ENCODE measurements around the gene IL1RAPL2.

Gene IL1RAPL2

DNA sequence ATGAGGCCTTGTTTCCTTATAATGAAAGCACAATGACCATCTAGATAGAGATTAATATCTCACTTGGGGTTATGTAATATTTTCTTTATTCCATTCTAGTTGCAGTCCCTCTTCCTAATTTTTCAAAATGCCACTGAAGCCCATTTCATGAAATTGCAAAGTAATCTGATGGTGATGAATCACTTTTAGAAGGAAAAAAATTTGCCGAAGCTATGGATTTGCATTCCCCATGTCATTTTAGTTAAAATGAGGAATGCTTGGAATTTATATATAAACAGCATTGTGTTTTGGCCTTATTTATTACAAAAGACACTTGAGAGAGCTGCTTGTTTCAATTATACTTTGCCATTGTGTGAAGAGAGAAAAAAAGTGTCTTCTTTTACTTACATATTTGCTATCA, 896.2 kb downstream of the IL1RAPL2 start:
- Histone ChIP-seq H3K4me1 (ENCODE audit: control insufficient read depth, insufficient read depth, low read length) (no peaks in the 10 kb centered on the region), H3K9ac (ENCODE audit: low read length) (no peak overlapping the region), H3K36me3 (ENCODE audit: control insufficient read depth, insufficient read depth, low read length) (no peaks in the 10 kb centered on the region), H3K4me3 (ENCODE audit: low read length) (no peak overlapping the region), H3K27me3 (ENCODE audit: control insufficient read depth, insufficient read depth, low read length) (no peaks in the 10 kb centered on the region), H3K9me3 (ENCODE audit: control insufficient read depth, low read length) (no peaks in the 10 kb centered on the region)

DNA sequence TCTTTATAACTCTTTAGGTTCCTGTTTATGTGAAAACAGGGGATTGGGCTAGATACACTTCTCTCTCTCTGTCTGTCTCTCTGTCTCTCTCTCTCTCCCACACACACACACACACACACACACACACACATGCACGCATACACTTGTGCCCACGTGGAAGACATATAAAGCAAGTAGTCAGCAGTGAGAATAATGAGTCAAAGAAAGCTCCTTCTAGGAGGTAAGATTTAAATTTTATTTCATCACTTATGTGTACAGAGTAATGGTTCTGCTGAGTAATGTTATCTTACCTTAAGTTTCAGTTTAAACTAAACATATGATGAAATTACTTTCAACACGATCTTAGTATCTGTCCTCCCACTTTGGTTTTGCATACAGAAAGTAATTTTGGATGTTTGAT, 897.5 kb downstream of the IL1RAPL2 start:
- no peaks in the 10 kb centered on the region for H3K36me3 ChIP-seq (ENCODE audit: control insufficient read depth, insufficient read depth, low read length)
- H3K4me3 ChIP-seq (ENCODE audit: low read length), result no peak overlapping the region
- no peaks in the 10 kb centered on the region for H3K27me3 ChIP-seq (ENCODE audit: control insufficient read depth, insufficient read depth, low read length)

DNA sequence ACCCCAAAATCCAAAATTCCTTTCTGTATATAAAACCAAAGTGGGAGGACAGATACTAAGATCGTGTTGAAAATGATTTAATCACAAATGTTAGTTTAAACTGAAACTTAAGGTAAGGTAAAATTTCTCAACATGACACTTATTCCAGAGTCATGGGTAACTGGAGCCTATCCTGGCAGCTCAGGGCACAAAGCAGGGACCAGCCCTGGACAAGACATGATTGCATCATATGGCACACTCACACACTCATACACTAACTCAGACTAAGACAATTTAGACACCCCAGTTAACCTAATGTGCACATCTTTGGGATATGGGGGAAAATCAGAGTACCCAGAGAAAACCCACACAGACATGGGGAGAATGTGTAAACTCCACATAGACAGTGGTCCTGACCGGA, 898.6 kb downstream of the IL1RAPL2 start:
- Histone ChIP-seq H3K9ac (ENCODE audit: low read length) (no peak overlapping the region), H3K36me3 (ENCODE audit: control insufficient read depth, insufficient read depth, low read length) (no peaks in the 10 kb centered on the region), H3K27me3 (ENCODE audit: control insufficient read depth, insufficient read depth, low read length) (no peaks in the 10 kb centered on the region), H3K4me3 (ENCODE audit: low read length) (no peak overlapping the region), H3K9me3 (ENCODE audit: control insufficient read depth, low read length) (no peaks in the 10 kb centered on the region), H3K4me1 (ENCODE audit: control insufficient read depth, insufficient read depth, low read length) (no peaks in the 10 kb centered on the region)

More for the DNA sequence above, 897.5 kb downstream of the IL1RAPL2 start:
- Histone ChIP-seq H3K9me3 (ENCODE audit: control insufficient read depth, low read length) (no peaks in the 10 kb centered on the region), H3K4me1 (ENCODE audit: control insufficient read depth, insufficient read depth, low read length) (no peaks in the 10 kb centered on the region), H3K9ac (ENCODE audit: low read length) (no peak overlapping the region)

- H3K36me3 ChIP-seq (ENCODE audit: control insufficient read depth, insufficient read depth, low read length), result no peaks in the 10 kb centered on the region
- H3K9me3 ChIP-seq (ENCODE audit: control insufficient read depth, low read length), result no peaks in the 10 kb centered on the region
- H3K4me1 ChIP-seq (ENCODE audit: control insufficient read depth, insufficient read depth, low read length), result no peaks in the 10 kb centered on the region
- no peak overlapping the region for H3K4me3 ChIP-seq (ENCODE audit: low read length)
- no peaks in the 10 kb centered on the region for H3K27me3 ChIP-seq (ENCODE audit: control insufficient read depth, insufficient read depth, low read length)
- no peak overlapping the region for H3K9ac ChIP-seq (ENCODE audit: low read length)
These were observed 902.7 kb downstream of the IL1RAPL2 start for GRCh38 chrX:105468741-105469140.

- no peaks in the 10 kb centered on the region for H3K9me3 ChIP-seq (ENCODE audit: control insufficient read depth, low read length)
- H3K36me3 ChIP-seq (ENCODE audit: control insufficient read depth, insufficient read depth, low read length), result no peaks in the 10 kb centered on the region
- H3K27me3 ChIP-seq (ENCODE audit: control insufficient read depth, insufficient read depth, low read length), result no peaks in the 10 kb centered on the region
- no peak overlapping the region for H3K4me3 ChIP-seq (ENCODE audit: low read length)
- H3K9ac ChIP-seq (ENCODE audit: low read length), result no peak overlapping the region
- H3K4me1 ChIP-seq (ENCODE audit: control insufficient read depth, insufficient read depth, low read length), result no peaks in the 10 kb centered on the region
These were observed 905.6 kb downstream of the IL1RAPL2 start for GRCh38 chrX:105471597-105471996.

DNA sequence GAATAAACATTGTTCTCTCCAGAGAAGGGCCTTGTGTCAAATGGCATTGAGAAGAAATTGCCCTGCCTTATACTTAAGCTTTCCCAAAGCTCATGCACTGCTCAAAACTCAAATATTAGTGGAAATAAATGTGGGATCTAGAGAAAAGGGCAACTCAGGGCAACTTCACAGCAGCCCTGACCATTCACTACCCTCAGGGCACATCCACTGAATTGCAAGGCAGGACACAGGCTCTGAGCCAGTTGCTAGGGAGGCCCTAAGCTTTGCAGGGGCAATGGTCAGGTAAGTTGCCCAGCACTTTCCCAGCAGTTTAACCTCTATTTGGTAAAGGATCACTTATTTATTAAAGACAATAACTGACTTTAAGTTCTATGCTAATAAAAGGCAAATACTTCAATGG, 909.8 kb downstream of the IL1RAPL2 start:
- Histone ChIP-seq H3K9ac (ENCODE audit: low read length) (no peak overlapping the region), H3K27me3 (ENCODE audit: control insufficient read depth, insufficient read depth, low read length) (no peaks in the 10 kb centered on the region), H3K4me1 (ENCODE audit: control insufficient read depth, insufficient read depth, low read length) (no peaks in the 10 kb centered on the region), H3K4me3 (ENCODE audit: low read length) (no peak overlapping the region), H3K36me3 (ENCODE audit: control insufficient read depth, insufficient read depth, low read length) (no peaks in the 10 kb centered on the region), H3K9me3 (ENCODE audit: control insufficient read depth, low read length) (no peaks in the 10 kb centered on the region)

GRCh38 chrX:105477351-105477750, 911.4 kb downstream of the IL1RAPL2 start:
- Histone ChIP-seq H3K36me3 (ENCODE audit: control insufficient read depth, insufficient read depth, low read length) (no peaks in the 10 kb centered on the region), H3K4me3 (ENCODE audit: low read length) (no peak overlapping the region), H3K27me3 (ENCODE audit: control insufficient read depth, insufficient read depth, low read length) (no peaks in the 10 kb centered on the region), H3K9me3 (ENCODE audit: control insufficient read depth, low read length) (no peaks in the 10 kb centered on the region), H3K4me1 (ENCODE audit: control insufficient read depth, insufficient read depth, low read length) (no peaks in the 10 kb centered on the region), H3K9ac (ENCODE audit: low read length) (no peak overlapping the region)

GRCh38 chrX:105480646-105481310, 914.8 kb downstream of the IL1RAPL2 start:
- Histone ChIP-seq H3K27me3 (ENCODE audit: control insufficient read depth, insufficient read depth, low read length) (no peaks in the 10 kb centered on the region), H3K9me3 (ENCODE audit: control insufficient read depth, low read length) (no peaks in the 10 kb centered on the region), H3K9ac (ENCODE audit: low read length) (no peak overlapping the region), H3K4me1 (ENCODE audit: control insufficient read depth, insufficient read depth, low read length) (no peaks in the 10 kb centered on the region), H3K36me3 (ENCODE audit: control insufficient read depth, insufficient read depth, low read length) (no peaks in the 10 kb centered on the region), H3K4me3 (ENCODE audit: low read length) (no peak overlapping the region)

DNA sequence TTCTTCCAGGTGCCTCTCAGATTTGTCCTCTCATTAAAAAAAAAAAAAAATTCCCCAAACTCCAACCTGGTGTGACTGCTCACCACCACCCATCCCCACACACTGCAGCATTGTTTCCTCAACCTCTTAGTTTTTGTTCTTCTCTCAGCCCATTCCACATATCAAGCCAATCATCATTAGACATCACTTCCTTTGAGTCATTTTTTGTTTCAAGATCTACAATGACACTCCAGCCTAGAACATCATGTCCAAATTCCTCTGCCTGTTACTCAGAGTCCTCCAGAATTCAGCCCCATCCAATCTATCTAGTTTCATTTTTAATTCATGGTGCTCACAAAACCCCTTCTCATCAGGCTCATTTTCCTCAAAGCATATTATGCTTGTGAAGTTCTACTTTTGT, 917.0 kb downstream of the IL1RAPL2 start:
- H3K27me3 ChIP-seq (ENCODE audit: control insufficient read depth, insufficient read depth, low read length), result no peaks in the 10 kb centered on the region
- H3K4me3 ChIP-seq (ENCODE audit: low read length), result no peak overlapping the region
- H3K9ac ChIP-seq (ENCODE audit: low read length), result no peak overlapping the region
- H3K4me1 ChIP-seq (ENCODE audit: control insufficient read depth, insufficient read depth, low read length), result no peaks in the 10 kb centered on the region
- H3K36me3 ChIP-seq (ENCODE audit: control insufficient read depth, insufficient read depth, low read length), result no peaks in the 10 kb centered on the region
- no peaks in the 10 kb centered on the region for H3K9me3 ChIP-seq (ENCODE audit: control insufficient read depth, low read length)

- Histone ChIP-seq H3K27me3 (ENCODE audit: control insufficient read depth, insufficient read depth, low read length) (no peaks in the 10 kb centered on the region), H3K4me3 (ENCODE audit: low read length) (no peak overlapping the region), H3K9ac (ENCODE audit: low read length) (no peak overlapping the region), H3K4me1 (ENCODE audit: control insufficient read depth, insufficient read depth, low read length) (no peaks in the 10 kb centered on the region), H3K9me3 (ENCODE audit: control insufficient read depth, low read length) (no peaks in the 10 kb centered on the region), H3K36me3 (ENCODE audit: control insufficient read depth, insufficient read depth, low read length) (no peaks in the 10 kb centered on the region)
These were observed 922.7 kb downstream of the IL1RAPL2 start for GRCh38 chrX:105488716-105489115.

DNA sequence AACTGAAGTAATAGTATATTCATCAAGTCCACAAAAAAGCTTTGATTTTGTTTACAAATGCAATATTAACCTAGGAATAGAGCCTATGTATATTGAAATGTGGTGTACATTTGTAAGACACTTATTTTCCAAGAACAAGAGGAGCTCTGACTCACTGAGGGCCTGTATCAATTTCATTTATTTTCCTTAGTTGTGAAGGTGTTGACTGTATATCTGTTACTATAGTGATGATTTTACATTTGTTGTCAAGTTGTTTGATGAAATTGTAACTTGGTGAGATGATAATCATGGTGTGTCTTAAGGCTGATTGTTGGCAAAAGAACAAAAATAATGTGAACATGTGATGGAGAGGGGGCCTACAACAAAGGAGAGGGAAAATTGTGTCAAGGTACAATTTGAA, 929.4 kb downstream of the IL1RAPL2 start:
- H3K4me1 ChIP-seq (ENCODE audit: control insufficient read depth, insufficient read depth, low read length), result no peaks in the 10 kb centered on the region
- H3K4me3 ChIP-seq (ENCODE audit: low read length), result no peak overlapping the region
- H3K36me3 ChIP-seq (ENCODE audit: control insufficient read depth, insufficient read depth, low read length), result no peaks in the 10 kb centered on the region
- H3K27me3 ChIP-seq (ENCODE audit: control insufficient read depth, insufficient read depth, low read length), result no peaks in the 10 kb centered on the region
- H3K9me3 ChIP-seq (ENCODE audit: control insufficient read depth, low read length), result no peaks in the 10 kb centered on the region
- H3K9ac ChIP-seq (ENCODE audit: low read length), result no peak overlapping the region

GRCh38 chrX:105502336-105502735, 936.3 kb downstream of the IL1RAPL2 start:
- H3K9ac ChIP-seq (ENCODE audit: low read length), result no peak overlapping the region
- no peaks in the 10 kb centered on the region for H3K36me3 ChIP-seq (ENCODE audit: control insufficient read depth, insufficient read depth, low read length)
- no peaks in the 10 kb centered on the region for H3K4me1 ChIP-seq (ENCODE audit: control insufficient read depth, insufficient read depth, low read length)
- H3K9me3 ChIP-seq (ENCODE audit: control insufficient read depth, low read length), result no peaks in the 10 kb centered on the region
- H3K4me3 ChIP-seq (ENCODE audit: low read length), result no peak overlapping the region
- no peaks in the 10 kb centered on the region for H3K27me3 ChIP-seq (ENCODE audit: control insufficient read depth, insufficient read depth, low read length)

GRCh38 chrX:105515561-105515960, 949.6 kb downstream of the IL1RAPL2 start:
- H3K4me3 ChIP-seq (ENCODE audit: low read length), result no peak overlapping the region
- H3K9ac ChIP-seq (ENCODE audit: low read length), result no peak overlapping the region
- H3K36me3 ChIP-seq (ENCODE audit: control insufficient read depth, insufficient read depth, low read length), result no peaks in the 10 kb centered on the region
- no peaks in the 10 kb centered on the region for H3K27me3 ChIP-seq (ENCODE audit: control insufficient read depth, insufficient read depth, low read length)
- H3K9me3 ChIP-seq (ENCODE audit: control insufficient read depth, low read length), result no peaks in the 10 kb centered on the region
- H3K4me1 ChIP-seq (ENCODE audit: control insufficient read depth, insufficient read depth, low read length), result no peaks in the 10 kb centered on the region
